NCI-H187 treated with DMSO at 0.1 percent for 48 hours (cell line): ENCODE results near the gene PLAAT5.

Source experiments
- DNase-seq: peaks from one replicate; lab custom pipeline; 2025; lab: John Stamatoyannopoulos, UW

The PLAAT5 gene

DNA sequence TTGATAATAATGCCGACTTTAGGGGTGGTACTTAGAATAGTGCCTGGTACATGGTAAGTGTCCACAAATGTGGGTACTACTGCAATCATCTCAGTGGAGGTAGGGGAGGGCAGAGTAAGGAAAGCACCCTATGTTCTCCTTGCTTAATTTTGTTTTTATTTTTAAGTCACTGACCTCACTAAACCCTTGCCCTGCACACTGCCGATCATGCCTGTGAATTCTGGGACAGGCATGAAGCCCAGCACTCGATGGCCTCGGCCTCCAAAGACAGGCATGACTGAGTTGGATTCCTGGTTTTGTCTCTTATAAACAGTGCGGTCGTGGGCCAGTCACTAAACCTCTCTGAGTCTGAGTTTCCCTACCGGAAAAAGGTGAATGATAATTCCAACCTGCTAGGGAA lies 21.8 kb upstream of the PLAAT5 start:
- no peak for DNase-seq

DNA sequence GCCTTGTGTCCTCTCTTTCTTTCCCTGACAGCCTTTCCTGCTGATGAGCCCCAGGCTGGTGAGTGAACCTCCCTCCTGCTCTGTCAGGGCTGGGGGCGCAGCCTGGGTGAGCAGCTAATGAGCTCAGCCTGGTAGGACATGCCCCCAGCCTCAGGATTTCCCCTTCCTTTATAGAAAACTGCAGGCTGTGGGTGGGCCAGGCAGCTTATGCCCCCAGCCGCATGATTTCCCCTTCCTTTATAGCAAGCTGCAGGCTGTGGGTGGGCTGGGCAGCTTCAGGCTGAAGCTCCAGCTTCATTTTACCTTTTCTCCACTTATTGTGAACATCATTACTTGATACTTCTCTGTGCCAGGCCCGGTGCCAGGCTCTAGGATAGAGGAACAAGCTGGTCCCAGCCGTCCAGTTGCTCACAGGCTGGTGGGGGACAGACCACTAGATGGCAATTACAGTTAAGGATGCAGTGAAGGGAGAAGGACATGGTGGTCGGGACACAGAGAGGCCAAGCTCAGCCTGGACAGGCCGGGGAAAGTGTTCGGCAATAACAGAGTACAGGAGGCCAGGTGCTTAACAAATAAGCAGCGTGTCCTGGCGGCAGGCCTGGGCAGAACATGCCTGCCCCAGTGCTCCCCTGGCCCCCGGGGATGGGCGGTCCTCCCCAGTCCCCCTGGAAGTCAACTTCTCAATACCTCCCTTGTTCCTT lies 20.2 kb upstream of the PLAAT5 start:
- DNase-seq: no peak

DNA sequence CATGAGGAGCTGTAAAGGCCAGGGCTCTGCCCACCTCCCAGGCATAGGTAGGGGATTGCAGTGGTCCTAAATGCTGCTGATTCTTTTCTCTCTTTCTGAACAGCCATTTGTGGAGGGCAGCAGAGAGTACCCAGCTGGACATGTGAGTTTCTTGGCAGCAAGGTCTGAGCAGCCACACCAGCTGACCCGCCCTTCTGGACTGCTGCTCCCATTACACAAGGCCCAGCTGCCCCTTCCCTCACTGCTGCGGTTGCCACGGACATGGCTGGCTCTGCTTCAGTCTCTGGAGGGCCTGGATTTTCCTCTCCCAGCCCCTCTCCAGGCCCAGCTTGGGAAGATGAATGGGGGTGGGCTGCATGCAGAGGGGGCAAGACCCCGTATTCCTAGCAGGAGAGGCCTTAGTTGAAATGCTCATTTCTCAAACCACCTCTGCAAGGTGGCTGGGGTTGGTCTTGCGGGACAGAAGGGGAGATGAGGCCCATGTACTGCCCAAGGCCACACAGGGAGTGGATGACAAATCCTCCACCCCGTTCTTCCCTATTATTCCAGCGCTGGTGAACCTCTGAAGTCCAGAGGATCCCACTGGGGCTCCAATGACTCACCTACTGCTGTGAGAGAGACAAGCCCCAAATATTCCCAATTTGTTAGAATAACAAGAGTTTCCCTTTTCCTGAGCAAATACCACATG lies 19.5 kb upstream of the PLAAT5 start:
- DNase-seq: no peak

DNA sequence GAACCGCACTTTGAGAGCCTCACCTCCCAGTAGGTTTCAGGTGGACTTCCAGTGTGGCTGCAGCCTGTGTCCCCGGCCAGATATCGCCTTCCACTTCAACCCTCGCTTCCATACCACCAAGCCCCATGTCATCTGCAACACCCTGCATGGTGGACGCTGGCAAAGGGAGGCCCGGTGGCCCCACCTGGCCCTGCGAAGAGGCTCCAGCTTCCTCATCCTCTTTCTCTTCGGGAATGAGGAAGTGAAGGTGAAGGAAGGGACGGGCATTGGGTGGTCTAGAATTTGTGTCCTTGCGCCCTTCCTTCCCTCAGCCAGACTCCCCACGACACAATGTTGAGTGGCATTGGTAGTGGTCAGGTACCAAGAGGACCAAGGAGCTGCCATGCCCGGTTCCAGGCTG lies 17.8 kb upstream of the PLAAT5 start:
- no peak for DNase-seq

DNA sequence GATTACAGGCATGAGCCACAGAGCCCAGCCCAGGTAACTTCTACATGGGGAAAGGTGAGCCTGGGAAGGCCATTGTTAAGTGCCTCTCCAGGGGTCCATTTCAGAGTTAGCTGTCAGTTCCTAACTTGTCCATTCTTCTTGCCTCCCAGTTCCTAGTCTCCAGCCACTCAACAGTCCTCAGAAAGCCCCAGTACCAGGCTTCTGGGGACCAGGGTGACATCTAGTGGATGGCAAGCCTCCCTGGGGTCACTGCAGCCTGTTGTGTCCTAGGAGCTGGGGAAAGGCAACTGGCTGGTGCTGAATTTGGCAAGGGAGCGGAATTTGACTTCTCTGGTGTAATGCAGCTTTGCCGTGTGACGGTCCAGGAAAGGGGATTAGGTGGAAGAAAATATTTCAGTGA lies 17.0 kb upstream of the PLAAT5 start:
- DNase-seq: no peak

DNA sequence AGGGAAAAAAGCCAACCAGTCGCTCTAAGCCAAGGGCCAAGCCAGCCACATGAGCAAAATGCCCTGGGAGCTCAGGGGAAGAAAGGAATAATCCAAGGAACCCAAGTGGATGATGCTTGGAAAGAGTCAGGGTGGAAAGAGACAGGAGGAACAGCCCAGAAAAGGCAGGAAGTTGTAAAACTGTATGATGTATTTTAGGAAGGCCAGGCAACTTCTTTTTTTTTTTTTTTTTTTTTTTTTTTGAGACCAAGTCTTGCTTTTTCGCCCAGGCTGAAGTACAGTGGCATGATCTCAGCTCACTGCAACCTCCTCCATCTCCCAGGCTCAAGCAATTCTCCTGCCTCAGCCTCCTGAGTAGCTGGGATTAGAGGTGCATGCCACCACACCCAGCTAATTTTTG lies 16.5 kb upstream of the PLAAT5 start:
- no peak for DNase-seq

DNA sequence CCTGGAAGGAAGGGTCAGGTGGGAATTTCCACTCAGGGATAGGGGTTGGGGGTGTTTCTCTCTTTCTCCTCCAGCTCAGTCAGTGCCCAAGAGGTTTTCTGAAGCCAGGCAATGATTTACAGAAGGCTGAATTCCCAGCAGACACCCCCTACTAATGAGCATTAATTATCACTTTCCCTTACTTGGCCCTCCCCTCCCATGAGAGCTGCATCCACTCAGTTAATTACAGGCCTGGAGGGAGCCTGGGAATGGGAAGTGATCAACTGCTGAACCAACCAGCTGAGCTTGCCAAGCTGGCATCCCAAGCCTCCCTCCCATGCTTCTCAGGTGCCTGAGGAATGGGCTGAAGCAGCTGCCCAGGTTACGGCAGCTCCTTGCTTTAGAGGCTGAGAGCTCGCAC lies 15.9 kb upstream of the PLAAT5 start:
- no peak for DNase-seq

DNA sequence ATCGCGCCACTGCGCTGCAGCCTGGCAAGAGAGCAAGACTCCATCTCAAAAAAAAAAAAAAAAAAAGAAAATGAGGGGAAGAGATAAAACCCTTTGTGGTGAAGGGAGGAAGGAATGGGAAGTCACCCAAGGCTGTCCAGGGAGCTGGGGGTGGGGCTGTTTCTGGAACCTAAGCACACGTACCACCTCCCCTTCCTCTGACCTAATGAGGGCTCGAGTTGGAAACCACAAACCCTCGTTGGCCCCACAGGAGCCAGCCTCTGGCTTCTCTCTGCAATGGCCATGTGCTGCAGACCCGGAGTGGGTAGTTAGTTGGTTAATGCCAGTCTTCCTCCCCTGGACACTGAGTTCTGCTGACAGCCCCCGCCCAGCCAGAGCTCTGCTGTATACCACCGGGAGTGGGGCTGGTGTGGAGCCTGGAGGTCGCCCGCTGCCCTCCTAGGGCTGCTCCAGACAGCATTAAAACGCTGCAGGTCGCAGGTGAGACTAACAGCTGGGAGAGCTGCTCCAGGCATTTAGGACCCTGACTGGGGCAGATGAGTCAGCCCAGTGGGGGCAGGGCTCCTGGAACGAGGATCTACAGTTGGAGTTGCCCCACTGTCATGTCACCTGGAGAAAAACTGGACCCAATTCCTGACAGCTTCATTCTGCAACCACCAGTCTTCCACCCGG lies 15.0 kb upstream of the PLAAT5 start, which contains the start of gene LGALS12:
LGALS12 (plus strand) TSS at position 228 of the 672 bp plus-strand sequence; CDS start at position 603, 375 bp downstream.
- no peak for DNase-seq

DNA sequence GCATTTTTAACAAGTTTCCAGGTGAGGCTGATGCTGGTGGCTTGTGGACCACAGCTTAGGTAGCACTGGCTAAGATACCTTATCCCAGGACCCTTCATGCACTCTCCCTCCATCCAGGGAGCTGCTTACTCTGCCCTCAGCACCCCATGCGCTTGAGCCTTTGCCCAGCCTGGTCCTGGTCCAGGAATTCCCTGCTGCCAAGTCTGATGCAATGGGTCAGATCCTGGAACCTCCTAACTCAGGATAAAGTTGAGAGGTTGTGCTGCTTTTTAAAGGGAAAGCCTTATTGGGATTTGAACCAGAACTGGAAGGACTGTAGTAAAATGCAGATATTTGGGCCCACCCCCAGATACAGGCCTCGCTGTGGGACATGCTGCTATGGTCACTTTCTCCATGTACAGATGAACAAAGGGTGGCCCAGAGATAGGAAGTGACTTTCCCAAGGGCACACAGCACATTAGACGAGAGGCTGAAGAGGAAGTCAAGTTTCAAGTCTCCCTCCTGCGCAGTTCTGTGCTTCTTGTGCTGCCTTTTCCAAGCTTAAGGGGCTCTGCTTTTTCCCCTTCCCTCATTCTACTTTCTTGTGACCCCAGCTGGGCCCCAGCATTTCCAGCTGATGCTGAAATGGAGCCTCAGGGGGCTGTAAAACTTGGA lies 14.1 kb upstream of the PLAAT5 start:
- no peak for DNase-seq

DNA sequence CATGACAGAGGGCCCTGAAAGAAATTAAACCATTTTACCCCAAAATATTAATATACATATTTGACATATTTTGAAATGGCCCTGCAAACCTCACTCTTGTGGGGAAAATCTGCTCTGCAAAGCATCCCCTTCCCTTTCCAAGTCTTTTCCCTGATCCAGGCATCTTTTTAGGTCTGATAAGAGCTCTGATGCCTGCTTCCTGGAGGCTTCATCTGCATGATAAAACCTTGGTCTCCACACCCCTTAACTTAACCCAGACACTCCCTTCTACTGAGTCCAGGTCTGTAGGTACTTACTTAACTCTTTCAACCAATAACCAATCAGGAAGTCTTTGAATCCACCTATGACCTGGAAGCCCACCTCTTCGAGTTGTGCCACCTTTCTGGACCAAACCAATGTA lies 13.1 kb upstream of the PLAAT5 start:
- no peak for DNase-seq

DNA sequence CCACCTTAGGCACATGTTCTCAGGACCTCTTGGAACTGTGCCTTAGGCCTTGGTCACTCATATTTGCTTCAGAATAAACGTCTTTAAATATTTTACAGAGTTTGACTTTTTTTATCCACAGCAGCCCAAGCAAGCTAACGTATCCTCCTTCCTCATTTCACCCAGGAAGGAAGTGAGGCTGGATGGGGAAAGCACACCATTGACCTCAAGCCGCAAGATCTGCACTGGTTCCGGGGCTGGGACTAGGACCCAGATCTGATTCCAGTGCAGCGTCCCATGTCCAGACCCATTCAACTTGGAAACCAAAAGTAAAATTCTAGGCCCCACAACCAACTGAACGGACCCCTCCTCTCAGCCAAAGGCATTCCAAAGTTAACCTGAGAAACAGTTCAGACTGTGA lies 12.5 kb upstream of the PLAAT5 start:
- DNase-seq: no peak

DNA sequence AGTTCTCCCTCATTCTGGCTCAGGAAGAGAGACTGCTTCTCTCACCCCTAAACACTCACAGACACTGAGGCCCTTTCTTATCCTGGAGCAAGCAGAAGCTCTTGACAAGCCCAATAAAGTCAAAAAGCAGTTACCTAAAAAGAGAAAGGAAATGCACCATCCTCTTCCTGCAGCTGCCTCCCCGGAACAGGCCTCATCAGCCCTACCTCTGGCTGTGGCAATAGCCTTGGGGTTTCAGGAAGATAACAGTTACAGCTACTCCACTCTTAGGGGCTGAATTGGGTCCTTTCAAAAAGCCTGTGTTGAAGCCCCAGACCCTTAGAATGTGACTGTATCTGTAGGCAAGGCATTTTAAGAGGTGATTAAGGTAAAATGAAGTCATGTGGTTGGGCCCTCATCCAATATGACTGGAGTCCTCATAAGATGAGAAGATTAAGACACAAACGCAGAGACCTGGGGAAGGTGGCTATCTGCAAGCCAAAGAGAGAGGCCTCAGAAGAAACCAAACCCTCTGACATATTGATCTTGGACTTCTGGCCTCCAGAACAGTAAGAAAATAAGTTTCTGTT lies 11.4 kb upstream of the PLAAT5 start:
- DNase-seq: no peak

DNA sequence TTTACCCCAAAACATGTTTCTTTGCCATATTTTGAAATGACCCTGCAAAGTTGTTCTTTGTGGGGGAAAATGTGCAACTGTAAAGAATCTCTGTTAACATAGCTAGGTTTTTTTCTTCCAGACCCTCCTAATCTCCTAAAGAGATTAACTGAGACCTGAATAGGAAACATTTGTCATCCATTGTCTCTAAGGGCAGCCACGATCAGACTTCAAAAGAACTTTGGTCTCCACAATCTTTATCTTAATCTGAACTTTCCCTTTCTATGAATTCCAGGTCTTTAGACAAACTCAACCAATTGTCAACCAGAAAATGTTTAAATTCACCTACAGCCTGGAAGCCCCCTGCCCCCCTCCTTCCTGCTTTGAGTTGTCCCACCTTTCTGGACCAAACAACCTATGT lies 10.3 kb upstream of the PLAAT5 start:
- DNase-seq: no peak

DNA sequence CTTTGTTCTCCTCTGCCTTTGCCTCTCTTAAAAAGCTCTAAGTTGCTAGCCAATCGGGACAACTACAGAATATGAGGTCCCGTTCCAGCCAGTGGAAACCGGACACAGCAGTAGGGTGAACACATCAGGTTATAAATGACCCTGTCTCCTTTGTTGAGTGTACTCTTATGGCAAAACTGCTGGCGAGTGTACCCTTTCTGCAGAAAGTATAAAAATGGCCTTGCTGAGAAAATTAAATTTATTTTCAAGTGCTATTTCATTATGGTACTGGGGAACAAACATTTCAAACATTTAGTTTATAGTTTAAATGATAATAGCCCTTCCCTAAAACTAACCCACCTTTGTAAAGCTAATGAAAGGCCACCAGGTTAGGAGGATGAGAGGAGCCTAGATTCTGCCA lies 8.9 kb upstream of the PLAAT5 start:
- DNase-seq: no peak

DNA sequence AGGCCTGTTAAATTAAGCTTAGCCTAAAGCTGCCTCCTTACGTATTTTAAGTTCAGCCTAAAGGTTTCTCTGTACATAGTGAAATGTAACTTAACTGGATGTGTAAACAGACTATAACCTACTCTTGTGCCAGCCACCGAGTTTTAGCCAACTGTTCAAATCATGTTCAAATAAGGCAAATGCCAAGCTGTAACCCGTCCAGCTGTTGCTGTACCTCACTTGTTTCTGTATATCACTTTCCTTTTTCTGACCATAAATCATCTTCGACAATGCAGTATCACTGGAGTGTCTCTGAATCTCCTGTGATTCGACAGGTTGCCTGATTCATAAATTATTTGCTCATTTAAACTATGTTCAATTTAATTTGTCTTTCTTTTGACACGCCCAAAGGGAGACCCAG lies 4.0 kb upstream of the PLAAT5 start:
- no peak for DNase-seq

DNA sequence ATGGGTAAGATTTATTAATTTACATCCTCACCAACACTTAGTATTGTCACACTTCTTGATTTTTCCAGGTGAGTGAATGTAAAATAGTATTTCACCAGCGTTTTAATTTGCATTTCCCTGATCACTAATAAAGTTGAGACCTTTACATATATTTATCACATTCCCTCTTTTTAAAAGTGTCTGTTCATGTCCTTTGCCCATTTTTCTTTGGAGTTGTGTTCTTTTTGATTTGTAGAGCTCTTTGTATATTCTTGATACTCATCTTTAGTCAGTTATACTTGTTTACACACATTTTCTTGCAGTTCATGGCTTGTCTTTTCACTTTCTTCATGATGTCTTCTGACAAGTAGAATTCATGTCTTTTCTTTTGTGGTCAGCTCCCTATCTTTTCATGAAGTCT lies 2.2 kb upstream of the PLAAT5 start:
- DNase-seq: no peak

DNA sequence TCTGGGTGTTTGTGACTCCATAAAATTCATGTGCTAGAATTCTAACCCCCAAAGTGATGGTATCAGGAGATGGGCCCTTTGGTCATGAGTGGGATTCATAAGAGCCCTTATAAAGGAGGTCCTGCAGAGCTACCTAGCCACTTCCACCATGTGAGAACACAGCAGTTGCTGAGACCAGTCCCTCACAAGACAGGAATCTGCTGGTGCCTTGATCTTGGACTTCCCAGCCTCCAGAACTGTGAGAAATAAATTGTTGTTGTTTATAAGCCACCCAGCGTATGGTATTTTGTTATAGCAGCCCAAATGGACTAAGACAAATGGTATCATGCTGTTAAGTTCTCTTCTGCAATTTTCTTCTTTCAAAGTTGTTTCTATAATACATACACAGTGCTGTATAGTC lies 1.5 kb upstream of the PLAAT5 start:
- DNase-seq: no peak

DNA sequence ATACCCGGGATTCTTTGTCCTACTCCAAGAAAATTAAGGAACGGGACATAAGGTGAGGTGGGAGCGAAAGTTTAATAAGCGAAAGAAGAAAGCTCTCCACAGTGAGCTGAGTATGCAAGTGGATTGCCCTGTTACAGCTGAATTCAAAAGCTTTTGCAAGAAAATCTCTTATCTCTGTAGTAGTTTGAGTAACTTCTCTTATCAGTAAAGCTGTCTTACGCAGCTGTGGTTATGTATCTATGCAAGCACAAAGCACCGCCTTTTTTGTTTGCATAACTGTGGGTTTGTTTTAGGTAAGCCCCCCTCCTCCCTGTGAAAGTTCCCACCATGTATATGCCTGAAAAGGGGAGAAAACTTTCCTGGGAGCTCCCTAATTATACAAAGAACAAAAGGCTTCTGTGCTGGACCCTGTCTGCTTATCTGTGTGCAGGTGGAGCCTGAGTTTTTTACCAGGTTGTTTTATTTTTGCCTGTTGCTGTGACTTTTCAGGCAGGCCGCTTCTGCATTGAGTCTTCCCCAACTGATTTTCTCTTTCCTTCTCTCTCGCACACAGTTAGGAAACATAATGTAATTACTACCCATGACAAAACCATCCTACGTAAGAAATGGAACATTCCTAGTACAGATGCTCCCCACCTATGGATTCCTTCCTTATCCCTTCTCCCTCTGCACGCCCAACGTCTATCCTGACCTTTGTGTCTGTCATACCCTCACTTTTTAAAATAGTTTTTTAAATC lies 837 bp upstream of the PLAAT5 start:
- no peak for DNase-seq

DNA sequence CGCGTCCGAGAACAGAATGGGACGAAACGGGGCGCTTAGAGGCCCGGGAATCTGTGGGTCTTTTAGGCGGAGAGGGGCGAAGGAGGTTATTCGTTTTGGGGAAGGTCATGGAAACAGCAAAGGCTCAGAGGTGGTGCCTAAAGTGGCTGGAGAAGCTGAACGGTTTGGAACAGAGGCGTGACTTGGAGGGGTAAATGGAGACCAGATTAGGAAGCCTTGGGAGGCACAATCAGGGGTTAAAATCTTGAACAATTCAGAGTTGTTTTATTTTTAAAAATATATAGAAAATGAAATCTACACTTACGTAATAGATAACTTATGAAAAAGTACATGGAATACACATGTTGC lies 247 bp upstream of the PLAAT5 start:
- no peak for DNase-seq

DNA sequence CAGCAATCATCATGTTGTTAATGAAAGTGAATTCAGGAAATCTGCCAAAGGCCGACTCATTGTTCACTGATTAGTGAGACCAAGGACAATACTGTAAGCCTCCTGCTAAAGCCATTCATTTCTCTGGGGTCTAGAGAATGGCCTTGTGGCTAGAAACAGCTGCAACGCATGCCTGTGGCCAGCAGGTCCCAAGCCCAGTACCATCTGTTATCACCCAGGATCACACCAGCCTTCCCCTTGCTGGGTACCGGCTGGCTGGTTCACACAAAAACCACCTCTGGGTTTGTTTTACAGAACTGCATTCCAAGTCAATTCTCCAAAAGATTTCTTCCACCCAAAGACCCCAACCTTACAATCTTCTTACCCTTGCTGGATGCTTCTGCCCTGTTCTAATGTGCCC lies 1.1 kb downstream of the PLAAT5 start:
- no peak for DNase-seq

DNA sequence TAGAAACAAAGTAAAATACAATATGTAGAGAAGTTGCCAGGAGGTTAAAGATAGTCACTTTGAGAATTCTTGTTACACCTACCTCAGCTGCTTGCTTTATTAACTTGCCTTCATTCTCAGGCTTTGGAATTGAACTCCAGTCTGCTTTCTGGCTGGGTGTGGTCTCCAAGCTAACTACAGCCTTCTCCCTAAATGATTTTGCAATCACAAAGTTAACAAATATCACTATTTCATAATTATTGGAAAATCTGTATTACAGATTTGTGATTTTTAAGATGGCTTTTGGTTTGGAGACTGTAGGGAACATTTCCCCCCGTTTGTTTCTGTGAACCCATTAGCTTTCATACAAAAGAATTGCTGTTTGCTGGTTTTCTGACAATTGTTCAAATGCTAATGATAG lies 2.2 kb downstream of the PLAAT5 start:
- DNase-seq: no peak

DNA sequence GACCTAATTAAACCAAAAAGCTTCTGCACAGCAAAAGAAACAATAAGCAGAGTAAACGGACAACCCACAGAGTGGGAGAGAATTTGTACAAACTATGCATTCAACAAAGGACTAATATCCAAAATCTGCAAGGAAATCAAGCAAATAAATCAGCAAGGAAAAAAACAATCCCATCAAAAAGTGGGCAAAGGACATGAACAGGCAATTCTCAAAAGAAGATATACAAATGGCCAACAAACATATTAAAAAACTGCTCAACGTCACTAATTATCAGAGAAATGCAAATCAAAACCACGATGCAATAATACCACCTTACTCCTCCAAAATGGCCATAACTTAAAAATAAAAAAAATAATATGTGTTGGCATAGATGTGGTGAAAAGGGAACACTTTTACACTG lies 5.2 kb downstream of the PLAAT5 start:
- DNase-seq: no peak
